ENCODE measurements around the gene KCNK5.

GRCh38 chr6:39260456-39260855, 31.2 kb upstream of the KCNK5 start:
- TF ChIP-seq CTCF (IDR thresholded peaks at IDR 0.05 in 4 of 5, conservative IDR thresholded peaks at IDR 0.05 in 1 of 5), result no peak
- TF ChIP-seq POLR2A (IDR thresholded peaks at IDR 0.05), result no peak

Measured in gastrocnemius medialis (tissue), 4 donors.